Psoas muscle (tissue), 8 donors: ENCODE measurements around the gene CCSER2. TPM values are rescaled to one million over a fixed set of nuclear protein-coding genes. Genes with fewer than 3 reads are reported as not detected.

ENCODE experiments used
- ATAC-seq, 4 donors: fragments of 200-7000 bp; cut with Tn5 transposase; one replicate each; pipeline ENCODE4 v1.9.1; 2020; ENCODE audit warnings: moderate library complexity in 3 of 4, mild to moderate bottlenecking in 2 of 4
- DNase-seq, 2 donors: peaks; one replicate each; pipeline ENCODE4 v3.0.0-alpha.2; 2020
- H3K27ac ChIP-seq: fragments of 200-600 bp; one replicate; pipeline ENCODE4 v1.8.0; 2022
- H3K27me3 ChIP-seq, 3 donors: fragments of 200-600 bp in 1 of 3; one replicate each; pipeline versions ENCODE4 v1.6.1 to v1.8.0; 2013 to 2022; ENCODE audit warnings: low read length in 2 of 3, mild to moderate bottlenecking in 2 of 3, moderate library complexity in 1 of 3; ENCODE audit not compliant: insufficient read depth in 3 of 3
- H3K36me3 ChIP-seq, 2 donors: fragments of 200-600 bp in 1 of 2; one replicate each; pipeline versions ENCODE4 v1.6.1 to v1.8.0; 2013 to 2022; ENCODE audit warnings: low read depth in 1 of 2, mild to moderate bottlenecking in 1 of 2, moderate library complexity in 1 of 2; ENCODE audit not compliant: insufficient read depth in 1 of 2
- H3K4me1 ChIP-seq: fragments of 200-600 bp; one replicate; pipeline ENCODE4 v1.8.0; 2022
- H3K4me3 ChIP-seq: fragments of 200-600 bp; one replicate; pipeline ENCODE4 v1.8.0; 2022; ENCODE audit warnings: mild to moderate bottlenecking
- H3K9me3 ChIP-seq: fragments of 200-600 bp; one replicate; pipeline ENCODE4 v1.8.0; 2022
- CTCF ChIP-seq: fragments of 200-600 bp; IDR thresholded peaks from one replicate; pipeline ENCODE4 v1.8.0; 2022; ENCODE audit warnings: antibody characterized with exemption
- WGBS, 3 donors: extraction: QIAGEN DNeasy Blood & Tissue Kit; methylation state at CpG; one replicate each; pipeline versions ENCODE4 v1.1.6 to v1.1.7; 2013; 5-methylcytosine and 5-hydroxymethylcytosine counted together
- intact Hi-C, 2 donors: fragments of 100-400 bp; cut with DNase I; formaldehyde crosslinking; loops; one replicate each; pipeline versions ENCODE4 v1.11.0 to v1.14.2; 2022
- polyA plus RNA-seq, 3 donors: library from polyadenylated mRNA; stranded (reverse); fragments of 200-250 nt; gene quantifications; one replicate each; pipeline ENCODE4 v1.2.3, GENCODE V29; 2013
- total RNA-seq, 4 donors: library from RNA; stranded (reverse); fragmentation: NEBNext Ultra II Directional in 2 of 4; extraction: Animal tissue kit (Norgen Biotek cat#: 25700) in 2 of 4; gene quantifications; one replicate each; pipeline versions ENCODE4 v1.2.1 to v1.2.4, GENCODE V29; 2021 to 2023
- donor health status: healthy with polysubstance abuse.
- donor health status: DM: no; HTN: no; CAD: no; lungs with moderate emphysema.
- donor health status: Bipolar disorder and iron deficiency.
- donor health status: healthy.
- donor health status: DM: yes; HTN: yes; CAD: no.
- donor health status: DM: no; HTN: no; CAD: no.
- donor health status: DM: no; HTN: no; CAD: no.
- donor health status: DM: yes; HTN: yes; CAD: no.

The CCSER2 gene
- total and polyA plus RNA-seq, 7 donors = 12.5 to 122 (median 65.7) TPM

- no peak for TF ChIP-seq CTCF
- ATAC-seq = no peak
- no peaks in the 10 kb centered on the region for H3K36me3 ChIP-seq
Measured at GRCh38 chr10:84391326-84391725, 62.9 kb downstream of the CCSER2 start.

GRCh38 chr10:84392181-84392580, 63.8 kb downstream of the CCSER2 start:
- H3K9me3 ChIP-seq = no peaks in the 10 kb centered on the region
- H3K27ac ChIP-seq = no peak overlapping the region
- ATAC-seq (no peak), DNase-seq (no peak)
- intact Hi-C loops = no loop called here
- H3K36me3 ChIP-seq = no peaks in the 10 kb centered on the region
- whole genome bisulfite sequencing, 3 donors = 65 to 76% (median 67%) methylated on average over 2 of the region's 2 CpGs
- H3K4me1 ChIP-seq = no peaks in the 10 kb centered on the region
- no peak for TF ChIP-seq CTCF
- no peak overlapping the region for H3K4me3 ChIP-seq
- H3K27me3 ChIP-seq = no peaks in the 10 kb centered on the region

More at GRCh38 chr10:84391326-84391725, 62.9 kb downstream of the CCSER2 start:
- H3K27ac ChIP-seq = no peak overlapping the region
- no peak overlapping the region for H3K4me3 ChIP-seq
- 69 to 77% (median 72%) methylated on average over 4 of the region's 4 CpGs for WGBS, 3 donors
- no peaks in the 10 kb centered on the region for H3K9me3 ChIP-seq
- no peaks in the 10 kb centered on the region for H3K4me1 ChIP-seq
- H3K27me3 ChIP-seq = no peaks in the 10 kb centered on the region
- intact Hi-C loops = no loop called here
- DNase-seq = no peak

GRCh38 chr10:84395581-84395980, 67.2 kb downstream of the CCSER2 start:
- 97 to 98% (median 97%) methylated on average over 2 of the region's 2 CpGs for WGBS, 3 donors
- no peak for ATAC-seq
- Histone ChIP-seq H3K4me3 (no peak overlapping the region), H3K36me3 (no peaks in the 10 kb centered on the region), H3K9me3 (no peaks in the 10 kb centered on the region), H3K27me3 (no peaks in the 10 kb centered on the region), H3K27ac (no peak overlapping the region), H3K4me1 (no peaks in the 10 kb centered on the region)
- no peak for DNase-seq
- intact Hi-C loops = no loop called here
- TF ChIP-seq CTCF = no peak

GRCh38 chr10:84397735-84398144, 69.4 kb downstream of the CCSER2 start:
- Histone ChIP-seq H3K4me1 (no peaks in the 10 kb centered on the region), H3K4me3 (no peak overlapping the region), H3K27ac (no peak overlapping the region), H3K27me3 (no peaks in the 10 kb centered on the region), H3K36me3 (no peaks in the 10 kb centered on the region), H3K9me3 (no peaks in the 10 kb centered on the region)
- ATAC-seq = no peak
- intact Hi-C loops = no loop called here
- DNase-seq = no peak
- no peak for TF ChIP-seq CTCF
- 32 to 48% (median 33%) methylated on average over 2 of the region's 2 CpGs for WGBS, 3 donors

GRCh38 chr10:84398696-84399095, 70.3 kb downstream of the CCSER2 start:
- no peak overlapping the region for H3K27ac ChIP-seq

More at GRCh38 chr10:84398696-84399095, 70.3 kb downstream of the CCSER2 start:
- no peak for TF ChIP-seq CTCF
- Histone ChIP-seq H3K9me3 (no peaks in the 10 kb centered on the region), H3K27me3 (no peaks in the 10 kb centered on the region), H3K4me1 (no peaks in the 10 kb centered on the region), H3K36me3 (no peaks in the 10 kb centered on the region), H3K4me3 (no peak overlapping the region)
- ATAC-seq = no peak
- intact Hi-C loops = no loop called here
- no peak for DNase-seq
